MCF 10A (cell line): Measurements from ENCODE around the gene IBA57. TPM values are rescaled to one million over a fixed set of nuclear protein-coding genes. Genes with fewer than 3 reads are reported as not detected.

Experiments used
- BruUV-seq: library from RNA; stranded (reverse); fragments of 400-500 nt; replicated peaks from 2 replicates; lab custom pipeline; 2021; lab: Mats Ljungman, UMichigan
- CTCF ChIA-PET: fragments of 300-600 bp; sonication (Branson Sonifier 250); formaldehyde crosslinking; extraction: SDS; loops from one replicate; lab custom pipeline; 2021; ENCODE audit warnings: antibody characterized with exemption, inconsistent platforms; lab: Yijun Ruan, JAX
- POLR2A ChIA-PET: fragments of 300-600, 350-650 bp; sonication (Branson Sonifier 250); formaldehyde crosslinking; extraction: SDS; loops from one replicate; lab custom pipeline; 2020; ENCODE audit warnings: antibody characterized with exemption, inconsistent platforms; lab: Yijun Ruan, JAX
- DNase-seq: peaks from one replicate; pipeline ENCODE4 v3.0.0-alpha.2; 2018; ENCODE audit not compliant: unreplicated experiment
- H3K27ac Mint-ChIP-seq: one replicate; pipeline ENCODE4 v1.8.0; 2022; ENCODE audit warnings: mild to moderate bottlenecking, low read depth, mixed read lengths; ENCODE audit not compliant: unreplicated experiment
- H3K27me3 Mint-ChIP-seq: one replicate; pipeline ENCODE4 v1.8.0; 2022; ENCODE audit warnings: mixed read lengths; ENCODE audit not compliant: insufficient read depth, unreplicated experiment
- H3K36me3 Mint-ChIP-seq: one replicate; pipeline ENCODE4 v1.8.0; 2022; ENCODE audit warnings: mild to moderate bottlenecking, moderate library complexity, mixed read lengths; ENCODE audit not compliant: insufficient read depth, unreplicated experiment
- H3K4me1 Mint-ChIP-seq: one replicate; pipeline ENCODE4 v1.8.0; 2022; ENCODE audit warnings: mixed read lengths; ENCODE audit not compliant: insufficient read depth, unreplicated experiment
- H3K4me3 Mint-ChIP-seq: one replicate; pipeline ENCODE4 v1.8.0; 2022; ENCODE audit warnings: mild to moderate bottlenecking, moderate library complexity, mixed read lengths; ENCODE audit not compliant: unreplicated experiment
- H3K9me3 Mint-ChIP-seq: one replicate; pipeline ENCODE4 v1.8.0; 2022; ENCODE audit warnings: mixed read lengths; ENCODE audit not compliant: unreplicated experiment
- intact Hi-C: fragments of 100-400 bp; cut with micrococcal nuclease; formaldehyde crosslinking; loops from 2 replicates; pipeline ENCODE4 v1.14.1; 2022
- total RNA-seq: library from RNA; stranded (reverse); gene quantifications from 2 replicates; pipeline ENCODE4 v1.2.3, GENCODE V29; 2022
- TF ChIP-seq, protein P1 (sequence below): fragments of 200-600 bp; IDR thresholded peaks from one replicate; pipeline ENCODE4 v1.8.0; 2022; ENCODE audit warnings: antibody characterized with exemption, mild to moderate bottlenecking; ENCODE audit not compliant: unreplicated experiment

Gene IBA57
- total RNA-seq, 1 experiment from 2014 or later = 16.5 TPM

DNA sequence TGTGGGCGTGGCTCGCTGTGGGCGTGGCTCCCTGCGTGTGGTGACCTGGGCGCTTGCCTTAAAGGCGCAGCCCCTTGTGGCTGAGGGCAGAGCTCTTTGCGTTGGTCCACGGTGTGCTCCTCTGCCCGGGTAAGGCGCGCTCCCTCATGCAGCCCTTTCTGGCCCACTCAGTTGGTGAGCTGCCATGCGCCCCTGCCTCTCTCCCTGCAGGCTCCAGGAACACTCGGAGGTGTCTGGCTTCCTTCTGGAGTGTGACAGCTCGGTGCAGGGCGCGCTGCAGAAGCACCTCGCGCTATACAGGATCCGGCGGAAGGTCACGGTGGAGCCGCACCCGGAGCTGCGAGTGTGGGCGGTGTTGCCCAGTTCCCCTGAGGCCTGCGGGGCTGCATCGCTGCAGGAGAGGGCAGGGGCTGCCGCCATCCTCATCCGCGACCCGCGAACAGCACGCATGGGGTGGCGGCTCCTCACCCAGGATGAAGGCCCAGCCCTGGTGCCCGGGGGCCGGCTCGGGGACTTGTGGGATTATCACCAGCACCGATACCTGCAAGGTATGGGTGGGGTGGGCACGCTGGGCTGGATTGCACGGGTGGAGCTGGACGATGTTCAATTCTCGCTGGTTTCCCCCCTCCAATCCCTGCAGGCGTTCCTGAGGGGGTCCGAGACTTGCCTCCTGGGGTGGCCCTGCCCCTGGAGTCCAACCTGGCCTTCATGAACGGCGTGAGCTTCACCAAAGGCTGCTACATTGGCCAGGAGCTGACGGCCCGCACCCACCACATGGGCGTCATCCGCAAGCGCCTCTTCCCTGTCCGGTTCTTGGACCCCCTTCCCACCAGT, 9.1 kb downstream of the IBA57 start:
- H3K27ac Mint-ChIP-seq = no peak overlapping the region
- no peaks in the 10 kb centered on the region for H3K4me1 Mint-ChIP-seq
- POLR2A ChIA-PET = interaction anchor here (0.5 to 1.5 kb wide), 2 partner anchors 9 to 20 kb away, joined by 3 to 6 read pairs; partner anchors contain the start of gene IBA57
- H3K4me3 Mint-ChIP-seq = no peak overlapping the region
- peaks cover 13% of the 10 kb centered on the region for H3K36me3 Mint-ChIP-seq
- BruUV-seq = no TSS peak
- no peaks in the 10 kb centered on the region for H3K27me3 Mint-ChIP-seq
- no peaks in the 10 kb centered on the region for H3K9me3 Mint-ChIP-seq
- intact Hi-C loops = no loop called here
- DNase-seq = no peak
- CTCF ChIA-PET = interaction anchor here (0.5 to 6.6 kb wide), 4 partner anchors 8 to 693 kb away, joined by 3 to 44 read pairs (median 4); partner anchors contain the start of gene IBA57
- TF ChIP-seq, protein P1, sequence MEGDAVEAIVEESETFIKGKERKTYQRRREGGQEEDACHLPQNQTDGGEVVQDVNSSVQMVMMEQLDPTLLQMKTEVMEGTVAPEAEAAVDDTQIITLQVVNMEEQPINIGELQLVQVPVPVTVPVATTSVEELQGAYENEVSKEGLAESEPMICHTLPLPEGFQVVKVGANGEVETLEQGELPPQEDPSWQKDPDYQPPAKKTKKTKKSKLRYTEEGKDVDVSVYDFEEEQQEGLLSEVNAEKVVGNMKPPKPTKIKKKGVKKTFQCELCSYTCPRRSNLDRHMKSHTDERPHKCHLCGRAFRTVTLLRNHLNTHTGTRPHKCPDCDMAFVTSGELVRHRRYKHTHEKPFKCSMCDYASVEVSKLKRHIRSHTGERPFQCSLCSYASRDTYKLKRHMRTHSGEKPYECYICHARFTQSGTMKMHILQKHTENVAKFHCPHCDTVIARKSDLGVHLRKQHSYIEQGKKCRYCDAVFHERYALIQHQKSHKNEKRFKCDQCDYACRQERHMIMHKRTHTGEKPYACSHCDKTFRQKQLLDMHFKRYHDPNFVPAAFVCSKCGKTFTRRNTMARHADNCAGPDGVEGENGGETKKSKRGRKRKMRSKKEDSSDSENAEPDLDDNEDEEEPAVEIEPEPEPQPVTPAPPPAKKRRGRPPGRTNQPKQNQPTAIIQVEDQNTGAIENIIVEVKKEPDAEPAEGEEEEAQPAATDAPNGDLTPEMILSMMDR = no peak

DNA sequence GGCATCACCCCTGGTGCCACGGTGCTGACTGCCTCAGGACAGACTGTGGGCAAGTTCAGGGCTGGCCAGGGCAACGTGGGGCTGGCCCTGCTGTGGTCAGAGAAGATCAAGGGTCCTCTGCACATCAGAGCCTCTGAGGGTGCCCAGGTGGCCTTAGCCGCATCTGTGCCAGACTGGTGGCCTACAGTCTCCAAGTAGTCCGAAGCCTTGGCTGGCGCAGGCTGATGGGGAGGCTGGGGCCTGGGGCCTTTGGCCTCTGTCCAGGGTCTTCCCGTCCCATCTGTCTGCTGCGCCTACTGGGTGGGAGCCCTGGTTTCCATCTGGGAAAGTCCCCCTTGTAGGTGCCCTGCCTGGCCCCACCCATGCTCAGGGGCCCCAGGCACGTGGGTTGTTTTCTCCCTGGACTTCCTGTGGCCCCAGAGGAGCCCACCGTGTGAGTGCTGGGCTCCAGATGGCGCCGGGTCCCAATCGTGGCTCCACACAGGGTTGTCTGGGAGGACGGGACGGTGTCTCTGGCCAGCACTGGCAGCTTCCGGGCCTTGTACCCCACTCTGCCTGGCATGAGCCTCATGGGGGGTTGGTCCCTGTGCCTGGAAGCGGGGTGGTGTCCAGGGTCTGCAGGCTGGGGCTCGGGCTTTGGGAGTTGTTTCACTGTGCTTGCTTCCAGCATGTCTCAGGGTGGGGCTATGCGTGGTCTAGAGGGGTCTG, 9.9 kb downstream of the IBA57 start:
- Mint-ChIP-seq H3K9me3 (no peaks in the 10 kb centered on the region), H3K27ac (no peak overlapping the region), H3K36me3 (peaks cover 13% of the 10 kb centered on the region), H3K4me1 (no peaks in the 10 kb centered on the region), H3K27me3 (no peaks in the 10 kb centered on the region), H3K4me3 (no peak overlapping the region)
- intact Hi-C loops = no loop called here
- DNase-seq = no peak
- CTCF ChIA-PET = interaction anchor here (0.5 to 6.6 kb wide), 3 partner anchors 9 to 664 kb away, joined by 3 to 44 read pairs (median 6); partner anchors contain the start of gene IBA57
- no TSS peak for BruUV-seq
- POLR2A ChIA-PET = interaction anchor here (0.5 to 3.0 kb wide), 3 partner anchors 9 to 19 kb away, joined by 3 to 12 read pairs (median 6); partner anchors contain the start of gene IBA57
- TF ChIP-seq, protein P1 = no peak

DNA sequence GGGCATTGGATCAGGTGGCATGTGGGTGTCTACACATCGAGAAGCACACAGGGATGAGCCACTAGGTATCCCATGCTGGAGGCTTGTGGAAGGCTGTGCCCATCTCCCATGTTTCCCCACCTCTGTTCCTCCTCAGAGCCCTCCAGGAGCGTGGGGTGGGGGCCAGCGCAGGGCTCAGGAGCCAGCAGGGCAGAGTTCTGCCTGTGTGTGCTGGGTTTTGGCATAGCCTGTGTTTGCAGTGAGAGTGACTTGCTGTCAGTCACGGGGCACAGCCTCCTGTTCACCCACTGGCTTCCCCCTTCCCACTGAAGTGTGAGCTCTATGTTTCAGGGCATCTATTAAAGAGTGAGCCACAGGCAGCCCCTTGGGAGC, 10.4 kb downstream of the IBA57 start:
- DNase-seq = no peak
- TF ChIP-seq, protein P1 = no peak
- no peak overlapping the region for H3K4me3 Mint-ChIP-seq
- H3K27ac Mint-ChIP-seq = no peak overlapping the region
- no peaks in the 10 kb centered on the region for H3K9me3 Mint-ChIP-seq
- H3K27me3 Mint-ChIP-seq = no peaks in the 10 kb centered on the region
- intact Hi-C loops = no loop called here
- H3K36me3 Mint-ChIP-seq = peaks cover 13% of the 10 kb centered on the region
- ChIA-PET POLR2A (interaction anchor here (3.0 kb wide), 1 partner anchor 10 kb away, joined by 12 read pairs; the partner anchor contains the start of gene IBA57), CTCF (interaction anchor here (0.5 to 6.6 kb wide), 3 partner anchors 10 to 45 kb away, joined by 3 to 44 read pairs (median 9); partner anchors contain the start of gene IBA57)
- H3K4me1 Mint-ChIP-seq = no peaks in the 10 kb centered on the region
- no TSS peak for BruUV-seq
